HG03457 (cell line): ENCODE data around the gene TOP2A.
"Not testable (repeated sequence)": the region's sequence is repeated elsewhere in the genome, so short reads cannot be mapped to it uniquely, and the experiment has no call there.

ENCODE experiments used
- ATAC-seq: cut with Tn5 transposase; IDR thresholded peaks from one replicate; pipeline ENCODE4 v1.9.1; 2021; ENCODE audit warnings: moderate number of reproducible peaks; ENCODE audit not compliant: unreplicated experiment

TOP2A gene

GRCh38 chr17:40377832-40378231, 39.9 kb downstream of the TOP2A start:
- ATAC-seq = no peak

DNA sequence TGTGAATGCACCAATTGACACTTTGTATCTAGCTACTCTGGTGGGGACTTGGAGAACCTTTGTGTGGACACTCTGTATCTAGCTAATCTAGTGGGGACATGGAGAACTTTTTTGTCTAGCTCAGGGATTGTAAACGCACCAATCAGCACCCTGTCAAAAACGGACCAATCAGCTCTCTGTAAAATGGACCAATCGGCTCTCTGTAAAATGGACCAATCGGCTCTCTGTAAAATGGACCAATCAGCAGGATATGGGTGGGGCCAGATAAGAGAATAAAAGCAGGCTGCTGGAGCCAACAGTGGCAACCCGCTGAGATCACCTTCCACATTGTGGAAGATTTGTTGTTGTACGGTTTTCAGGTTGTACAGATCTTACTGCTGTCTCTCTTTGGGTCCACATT, 41.2 kb downstream of the TOP2A start:
- ATAC-seq = not testable (repeated sequence)

GRCh38 chr17:40375786-40376185, 41.9 kb downstream of the TOP2A start:
- not testable (repeated sequence) for ATAC-seq

DNA sequence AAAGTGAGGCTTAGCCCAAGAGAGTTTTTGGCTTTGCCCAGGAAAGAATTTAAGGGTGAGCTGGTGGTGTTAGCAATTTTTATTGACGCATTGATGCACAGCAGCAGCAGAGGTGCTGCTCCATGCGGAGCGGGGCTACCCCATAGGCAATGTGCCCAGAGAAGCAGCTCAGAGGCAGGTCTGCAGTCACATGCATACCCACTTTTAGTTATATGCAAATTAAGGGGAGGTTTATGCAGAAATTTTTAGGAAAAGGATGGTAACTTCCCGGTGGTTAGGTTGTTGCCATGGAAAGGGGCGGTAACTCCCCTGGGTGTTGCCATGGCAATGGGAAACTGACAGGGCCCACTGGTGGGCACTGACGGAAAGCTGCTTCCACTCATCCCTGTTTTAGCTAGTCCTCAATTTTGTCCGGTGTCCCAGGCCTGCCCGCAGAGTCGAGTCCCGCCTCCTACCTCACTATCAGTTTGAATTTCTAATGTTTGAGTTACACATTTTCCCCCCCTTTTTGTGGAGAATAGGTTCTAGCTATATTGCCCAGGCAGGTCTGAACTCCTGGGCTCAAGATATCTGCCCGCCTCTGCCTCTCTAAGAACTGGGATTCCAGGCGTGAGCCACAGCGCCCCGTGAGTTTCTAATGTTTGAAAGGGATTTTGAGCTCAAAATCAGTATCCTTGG, 42.7 kb downstream of the TOP2A start:
- no peak for ATAC-seq

DNA sequence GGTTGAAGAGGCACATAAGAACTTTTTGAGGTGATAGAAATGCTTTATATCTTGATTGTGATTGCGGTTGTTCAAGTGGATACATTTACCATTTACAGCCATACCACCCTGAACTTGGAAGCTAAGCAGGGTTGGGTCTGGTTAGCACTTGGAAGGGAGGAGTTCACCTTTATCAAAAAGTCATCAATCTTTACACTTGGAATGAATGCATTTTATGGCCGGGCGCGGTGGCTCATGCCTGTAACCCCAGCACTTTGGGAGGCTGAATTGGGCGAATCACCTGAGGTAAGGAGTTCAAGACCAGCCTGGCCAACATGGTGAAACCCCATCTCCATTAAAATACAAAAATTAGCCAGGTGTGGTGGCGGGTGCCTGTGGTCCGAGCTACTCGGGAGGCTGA, 43.7 kb downstream of the TOP2A start:
- ATAC-seq = no peak

DNA sequence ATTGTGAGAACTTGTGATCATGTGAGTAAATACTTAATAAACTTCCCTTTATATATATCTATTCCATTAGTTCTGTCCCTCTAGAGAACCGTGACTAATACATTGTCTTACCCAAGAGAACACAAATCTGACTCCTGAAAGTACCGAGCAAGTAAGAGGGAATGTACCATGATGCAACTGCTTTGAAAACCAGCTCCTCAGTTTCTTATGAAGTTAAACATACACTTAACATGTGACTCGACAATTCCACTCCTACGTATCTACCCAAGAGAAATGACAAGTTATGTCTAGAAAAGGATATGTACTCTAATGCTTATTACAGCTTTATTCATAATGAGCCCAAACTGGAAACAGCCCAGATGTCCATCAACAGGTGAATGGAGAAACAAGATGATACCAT, 44.4 kb downstream of the TOP2A start:
- no peak for ATAC-seq

DNA sequence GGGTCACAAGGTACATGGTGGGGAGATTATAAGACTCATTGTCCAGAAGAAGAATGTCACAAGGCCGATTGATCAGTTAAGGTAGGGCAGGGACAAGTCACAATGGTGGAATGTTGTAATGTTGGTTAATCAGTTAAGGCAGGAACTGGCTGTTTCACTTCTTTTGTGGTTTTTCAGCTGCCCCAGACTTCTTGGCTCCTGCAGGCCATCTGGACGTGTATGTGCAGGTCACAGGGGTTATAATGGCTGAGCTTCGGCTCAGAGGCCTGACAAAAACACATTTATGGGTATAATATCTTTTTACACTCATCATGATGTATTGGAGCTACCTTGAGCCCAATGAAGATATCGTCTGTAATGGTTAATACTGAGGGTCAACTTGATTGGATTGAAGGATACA, 45.1 kb downstream of the TOP2A start:
- ATAC-seq = not testable (repeated sequence)

DNA sequence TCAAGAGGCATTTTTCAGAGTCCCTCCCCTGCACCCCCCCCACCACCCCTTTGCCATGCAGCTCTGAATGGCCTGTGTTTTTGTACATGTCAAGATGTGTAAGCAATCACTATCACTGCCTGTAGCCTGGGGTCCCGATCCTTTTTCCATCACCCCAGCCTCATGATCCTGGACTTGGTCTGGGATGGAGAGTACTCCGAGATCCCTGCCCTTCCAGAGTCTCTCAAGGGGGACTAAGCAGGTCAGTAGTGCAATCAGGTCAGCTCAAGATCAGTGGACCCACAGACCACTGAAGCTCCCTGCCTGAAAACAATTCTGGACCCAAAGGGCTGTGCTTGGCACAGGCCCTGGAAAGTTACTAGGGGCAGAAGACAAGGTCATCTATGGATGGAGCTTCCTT, 45.7 kb downstream of the TOP2A start:
- no peak for ATAC-seq

DNA sequence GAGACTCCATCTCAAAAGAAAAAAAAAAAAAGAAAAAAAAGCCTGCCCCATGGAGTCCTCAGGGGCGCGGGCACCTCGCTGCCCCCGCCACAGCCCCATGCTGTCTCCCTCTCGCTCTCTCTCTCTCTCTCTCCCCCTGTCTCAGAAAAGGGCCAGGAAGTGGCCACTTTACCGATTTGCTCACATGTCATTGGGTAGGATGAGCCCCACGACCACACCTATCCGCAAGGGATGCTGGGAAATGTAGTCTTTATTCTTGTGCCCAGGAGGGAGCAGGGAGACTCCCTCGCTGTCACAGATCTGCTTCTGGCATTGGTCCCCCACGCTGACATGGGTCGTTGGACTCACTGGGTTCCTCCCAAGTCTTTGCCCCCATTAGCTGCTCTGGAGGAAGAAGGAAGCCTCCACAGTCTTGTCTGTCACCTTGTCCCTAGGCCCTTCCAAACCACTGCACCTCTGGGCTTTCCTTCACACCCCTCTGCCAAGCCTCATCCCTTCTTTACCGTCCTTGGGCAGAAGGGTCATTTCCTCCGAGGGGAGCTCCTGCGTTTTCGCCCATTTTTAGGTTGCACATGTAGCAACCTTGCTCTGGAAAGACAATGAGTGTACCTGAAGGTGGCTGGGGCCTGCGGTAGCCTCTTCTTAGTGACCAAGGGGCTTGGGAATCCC, 46.3 kb downstream of the TOP2A start:
- ATAC-seq = no peak

DNA sequence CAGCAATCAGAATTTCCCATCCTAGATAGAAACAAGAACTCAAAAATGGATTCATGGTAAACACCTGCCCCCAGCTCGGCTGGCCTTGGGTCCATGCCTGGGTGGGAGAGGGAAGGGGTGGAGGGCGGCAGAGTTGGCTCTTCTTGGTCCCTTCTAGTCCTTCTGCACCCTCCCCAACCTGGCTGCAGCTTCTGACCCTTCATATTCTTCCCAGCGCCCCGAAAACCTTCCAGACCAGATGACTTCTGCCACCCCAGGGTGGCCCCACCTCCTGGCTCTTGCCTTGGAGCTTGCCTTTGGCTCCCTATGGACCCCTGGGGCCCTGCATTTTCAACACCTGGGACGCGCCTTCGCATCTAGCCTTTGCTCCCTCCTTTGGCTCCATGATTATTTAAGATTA, 47.8 kb downstream of the TOP2A start:
- no peak for ATAC-seq

DNA sequence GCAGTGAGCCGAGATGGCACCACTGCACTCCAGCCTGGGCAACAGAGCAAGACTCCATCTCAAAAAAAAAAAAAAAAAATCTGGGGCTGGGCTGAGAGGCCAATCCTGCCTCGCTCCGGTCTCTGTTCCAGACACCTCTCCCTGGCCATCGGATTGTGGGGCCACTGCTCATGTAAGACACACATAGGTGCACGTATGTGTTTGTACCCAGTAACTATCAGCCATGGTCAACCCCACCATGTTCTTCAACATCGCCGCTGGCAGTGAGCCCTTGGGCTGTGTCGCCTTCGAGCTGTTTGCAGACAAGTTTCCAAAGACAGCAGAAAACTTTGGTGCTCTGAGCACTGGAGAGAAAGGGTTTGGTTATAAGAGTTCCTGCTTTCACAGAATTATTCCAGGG, 50.0 kb downstream of the TOP2A start:
- ATAC-seq = not testable (repeated sequence)

- ATAC-seq = no peak
Observed at GRCh38 chr17:40366861-40367518, 50.7 kb downstream of the TOP2A start.

- no peak for ATAC-seq
Observed at GRCh38 chr17:40366076-40366860, 51.4 kb downstream of the TOP2A start.

DNA sequence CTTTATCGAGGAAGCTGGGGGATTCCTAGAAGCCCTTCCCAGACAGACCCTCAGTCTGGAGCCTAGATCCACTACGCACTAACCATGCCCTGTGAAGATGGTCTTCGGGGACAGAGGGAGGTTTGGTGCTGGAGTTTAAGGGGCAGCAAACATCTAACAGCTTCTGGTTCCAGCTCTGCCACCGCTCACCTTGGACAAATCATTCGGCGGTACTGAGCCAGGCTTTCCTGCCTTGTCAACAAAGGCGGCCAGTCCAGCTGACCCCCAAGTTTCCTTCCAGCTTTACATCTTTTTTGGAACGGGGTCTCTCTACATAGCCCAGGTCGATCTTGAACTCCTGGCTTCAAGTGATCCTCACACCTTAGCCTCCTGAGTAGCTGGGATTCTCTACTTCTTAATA, 52.8 kb downstream of the TOP2A start:
- no peak for ATAC-seq

DNA sequence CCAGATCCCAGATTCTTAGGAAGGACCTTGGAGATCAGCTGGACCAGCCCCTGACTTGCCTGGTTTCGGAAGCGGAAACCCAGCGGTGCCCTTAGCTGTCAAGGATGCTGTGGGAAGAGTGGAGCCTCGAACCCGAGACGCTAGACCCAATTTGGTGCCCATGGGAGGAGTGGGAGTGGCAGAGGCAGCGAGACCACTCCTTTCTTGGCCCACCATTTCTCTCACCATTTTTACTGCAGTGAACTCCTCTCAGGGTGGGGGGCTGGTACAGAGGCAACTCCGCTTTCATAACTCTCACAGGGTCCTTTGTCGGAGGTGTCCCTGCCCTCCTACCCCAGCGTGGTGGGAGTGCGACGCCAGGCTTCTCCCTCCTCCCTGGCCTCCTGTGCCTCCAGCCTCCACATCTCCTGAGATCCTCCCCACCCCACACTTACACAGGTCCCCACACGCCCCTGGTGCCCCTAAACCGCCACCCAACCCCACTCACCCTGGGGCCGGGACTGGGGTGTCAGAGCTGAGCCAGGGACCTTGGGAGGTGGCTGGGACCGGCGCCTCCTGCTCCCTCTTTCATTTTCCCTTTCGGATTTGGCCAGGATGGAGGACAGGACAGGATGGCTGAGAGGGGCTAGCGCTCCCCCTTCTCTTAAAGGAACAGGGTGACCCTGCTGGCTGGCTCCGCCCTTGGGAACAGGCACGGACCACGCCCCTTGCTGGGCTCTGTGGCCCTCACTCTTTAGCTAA, 53.4 kb downstream of the TOP2A start, which contains the start of gene GJD3:
Gene GJD3, minus strand, starts transcription at position 617 of the 741 bp plus-strand sequence. CDS start 922 bp downstream, outside the sequence.
- ATAC-seq = no peak

- peak; percentile 14 for ATAC-seq
Observed at GRCh38 chr17:40363111-40363827, 54.4 kb downstream of the TOP2A start.

- ATAC-seq = peak; percentile 49
Observed at GRCh38 chr17:40362696-40363110, 55.0 kb downstream of the TOP2A start.

DNA sequence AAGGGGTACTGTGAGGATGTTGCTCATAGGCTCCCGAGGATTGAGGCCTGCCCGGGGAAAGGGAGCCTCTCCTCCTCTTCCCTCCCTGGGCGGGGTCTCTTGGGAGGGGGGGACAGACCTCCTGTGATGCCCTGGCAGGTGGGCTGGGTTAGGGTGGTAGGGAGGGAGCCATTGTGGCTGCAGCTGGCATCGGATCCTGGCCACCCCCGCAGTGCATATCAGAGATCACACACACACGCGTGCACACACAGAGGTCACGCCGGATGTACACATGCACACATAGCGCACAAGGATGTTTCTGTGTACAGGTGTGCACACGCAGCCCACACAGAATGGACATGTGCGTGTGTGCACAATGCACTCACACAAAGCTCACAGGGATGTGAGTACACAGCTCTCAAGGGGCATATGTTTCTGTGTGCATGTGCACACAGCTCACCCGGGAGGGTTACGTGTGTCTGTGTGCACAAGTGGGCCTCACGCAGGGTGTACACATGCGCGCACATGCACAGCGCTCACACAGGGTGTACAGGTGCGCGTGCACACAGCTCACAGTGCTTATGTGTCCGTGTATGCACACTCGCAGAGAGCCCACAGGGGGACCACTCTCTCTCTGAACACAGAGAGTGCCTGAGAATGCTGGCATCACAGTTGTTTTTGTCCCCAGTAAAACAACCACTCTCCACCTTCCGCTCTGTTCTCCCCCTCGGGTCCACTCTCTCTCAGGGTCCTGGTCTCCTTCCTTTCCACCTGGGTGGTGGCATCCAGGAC, 55.6 kb downstream of the TOP2A start:
- ATAC-seq = no peak
